MG63 (cell line): Measurements from ENCODE around the gene FAM222A. TPM values are rescaled to one million over a fixed set of nuclear protein-coding genes. Genes with fewer than 3 reads are reported as not detected.

Experiments
- DNase-seq: peaks from one replicate; pipeline ENCODE4 v3.0.0-alpha.2; 2020
- H3K27me3 ChIP-seq: fragments of 250-450 bp; sonication (Bioruptor Pico); 2 replicates; pipeline ENCODE4 v1.5.1; 2020; ENCODE audit warnings: mild to moderate bottlenecking, moderate library complexity
- H3K36me3 ChIP-seq: fragments of 250-450 bp; sonication (Bioruptor Pico); 2 replicates; pipeline ENCODE4 v1.5.1; 2020; ENCODE audit warnings: mild to moderate bottlenecking, moderate library complexity
- H3K4me3 ChIP-seq: fragments of 250-450 bp; sonication (Bioruptor Pico); 2 replicates; pipeline ENCODE4 v1.5.1; 2020; ENCODE audit warnings: mild to moderate bottlenecking, moderate library complexity
- H3K9me3 ChIP-seq: fragments of 250-450 bp; sonication (Bioruptor Pico); 2 replicates; pipeline ENCODE4 v1.5.1; 2020; ENCODE audit warnings: mild to moderate bottlenecking, moderate library complexity
- total RNA-seq: library from RNA; depleted of rRNA; stranded (reverse); fragments of >200 nt; shearing (Covaris generic); gene quantifications from 2 replicates; pipeline ENCODE4 v1.2.3, GENCODE V29; 2014; ENCODE audit warnings: low replicate concordance

The FAM222A gene
- total RNA-seq, 1 experiment from 2014 or later = 1.8 TPM

- H3K4me3 ChIP-seq = no peak overlapping the region
- no peaks in the 10 kb centered on the region for H3K27me3 ChIP-seq
- no peaks in the 10 kb centered on the region for H3K9me3 ChIP-seq
- no peaks in the 10 kb centered on the region for H3K36me3 ChIP-seq
- DNase-seq = peak; percentile 86
Observed at GRCh38 chr12:109716512-109717389, 3.1 kb downstream of the FAM222A start.

- Histone ChIP-seq H3K27me3 (no peaks in the 10 kb centered on the region), H3K9me3 (no peaks in the 10 kb centered on the region), H3K4me3 (no peak overlapping the region), H3K36me3 (no peaks in the 10 kb centered on the region)
- DNase-seq = no peak
Observed at GRCh38 chr12:109717390-109718357, 4.0 kb downstream of the FAM222A start.

GRCh38 chr12:109718390-109718789, 4.8 kb downstream of the FAM222A start:
- Histone ChIP-seq H3K4me3 (no peak overlapping the region), H3K9me3 (no peaks in the 10 kb centered on the region), H3K36me3 (no peaks in the 10 kb centered on the region), H3K27me3 (no peaks in the 10 kb centered on the region)
- no peak for DNase-seq

GRCh38 chr12:109719123-109720022, 5.7 kb downstream of the FAM222A start:
- H3K36me3 ChIP-seq = no peaks in the 10 kb centered on the region
- no peak for DNase-seq
- H3K27me3 ChIP-seq = no peaks in the 10 kb centered on the region

GRCh38 chr12:109720152-109720856, 6.7 kb downstream of the FAM222A start:
- H3K9me3 ChIP-seq = no peaks in the 10 kb centered on the region
- no peak for DNase-seq
- no peak overlapping the region for H3K4me3 ChIP-seq
- H3K36me3 ChIP-seq = no peaks in the 10 kb centered on the region
- no peaks in the 10 kb centered on the region for H3K27me3 ChIP-seq

More at GRCh38 chr12:109719123-109720022, 5.7 kb downstream of the FAM222A start:
- Histone ChIP-seq H3K9me3 (no peaks in the 10 kb centered on the region), H3K4me3 (no peak overlapping the region)

GRCh38 chr12:109720857-109721189, 7.2 kb downstream of the FAM222A start:
- no peaks in the 10 kb centered on the region for H3K9me3 ChIP-seq
- no peak for DNase-seq
- H3K4me3 ChIP-seq = no peak overlapping the region
- no peaks in the 10 kb centered on the region for H3K36me3 ChIP-seq
- no peaks in the 10 kb centered on the region for H3K27me3 ChIP-seq

- no peaks in the 10 kb centered on the region for H3K9me3 ChIP-seq
- DNase-seq = no peak
- no peak overlapping the region for H3K4me3 ChIP-seq
- H3K27me3 ChIP-seq = no peaks in the 10 kb centered on the region
- no peaks in the 10 kb centered on the region for H3K36me3 ChIP-seq
Observed at GRCh38 chr12:109721276-109721675, 7.7 kb downstream of the FAM222A start.

GRCh38 chr12:109722022-109722720, 8.5 kb downstream of the FAM222A start:
- H3K4me3 ChIP-seq = no peak overlapping the region
- no peaks in the 10 kb centered on the region for H3K9me3 ChIP-seq
- no peaks in the 10 kb centered on the region for H3K36me3 ChIP-seq
- H3K27me3 ChIP-seq = no peaks in the 10 kb centered on the region
- DNase-seq = no peak

GRCh38 chr12:109722721-109723094, 9.1 kb downstream of the FAM222A start:
- H3K27me3 ChIP-seq = no peaks in the 10 kb centered on the region

GRCh38 chr12:109723311-109723881, 9.8 kb downstream of the FAM222A start:
- Histone ChIP-seq H3K9me3 (no peaks in the 10 kb centered on the region), H3K36me3 (no peaks in the 10 kb centered on the region), H3K27me3 (no peaks in the 10 kb centered on the region), H3K4me3 (no peak overlapping the region)
- DNase-seq = peak; percentile 92

More at GRCh38 chr12:109722721-109723094, 9.1 kb downstream of the FAM222A start:
- H3K36me3 ChIP-seq = no peaks in the 10 kb centered on the region
- no peak for DNase-seq
- H3K9me3 ChIP-seq = no peaks in the 10 kb centered on the region
- no peak overlapping the region for H3K4me3 ChIP-seq

GRCh38 chr12:109724321-109724892, 10.8 kb downstream of the FAM222A start:
- no peak for DNase-seq
- H3K4me3 ChIP-seq = no peak overlapping the region

GRCh38 chr12:109725321-109726105, 11.9 kb downstream of the FAM222A start:
- no peaks in the 10 kb centered on the region for H3K9me3 ChIP-seq
- DNase-seq = no peak
- H3K27me3 ChIP-seq = no peaks in the 10 kb centered on the region
- no peaks in the 10 kb centered on the region for H3K36me3 ChIP-seq
- no peak overlapping the region for H3K4me3 ChIP-seq

More at GRCh38 chr12:109724321-109724892, 10.8 kb downstream of the FAM222A start:
- Histone ChIP-seq H3K27me3 (no peaks in the 10 kb centered on the region), H3K9me3 (no peaks in the 10 kb centered on the region), H3K36me3 (no peaks in the 10 kb centered on the region)

- Histone ChIP-seq H3K4me3 (no peak overlapping the region), H3K9me3 (no peaks in the 10 kb centered on the region), H3K27me3 (no peaks in the 10 kb centered on the region), H3K36me3 (no peaks in the 10 kb centered on the region)
- DNase-seq = no peak
Observed at GRCh38 chr12:109726106-109726497, 12.5 kb downstream of the FAM222A start.

- H3K4me3 ChIP-seq = no peak overlapping the region
- no peaks in the 10 kb centered on the region for H3K9me3 ChIP-seq
- no peak for DNase-seq
- no peaks in the 10 kb centered on the region for H3K36me3 ChIP-seq
- H3K27me3 ChIP-seq = no peaks in the 10 kb centered on the region
Observed at GRCh38 chr12:109726511-109727038, 12.9 kb downstream of the FAM222A start.
